Measurements from ENCODE around the gene HAGH. TPM values are rescaled to one million over a fixed set of nuclear protein-coding genes. Genes with fewer than 3 reads are reported as not detected.

HAGH gene
- total RNA-seq, 2 experiments from 2014 or later = 34.9 to 45.6 TPM

GRCh38 chr16:1792836-1793577 is 33.6 kb downstream of the HAGH start:
- no peak for DNase-seq
- H3K4me1 Mint-ChIP-seq = no peaks in the 10 kb centered on the region
- peaks cover 3% of the 10 kb centered on the region for H3K9me3 Mint-ChIP-seq
- POLR2A ChIA-PET = no interaction called here
- H3K36me3 Mint-ChIP-seq (ENCODE audit: low read depth) = peaks cover 12% of the 10 kb centered on the region
- no peaks in the 10 kb centered on the region for H3K27me3 Mint-ChIP-seq
- H3K4me3 Mint-ChIP-seq = no peak overlapping the region
- H3K27ac Mint-ChIP-seq = no peak overlapping the region
- CTCF ChIA-PET = interaction anchor here (0.5 to 0.6 kb wide), 2 partner anchors 955 to 1044 kb away, joined by 3 to 4 read pairs; no protein-coding TSS in a partner anchor

DNA sequence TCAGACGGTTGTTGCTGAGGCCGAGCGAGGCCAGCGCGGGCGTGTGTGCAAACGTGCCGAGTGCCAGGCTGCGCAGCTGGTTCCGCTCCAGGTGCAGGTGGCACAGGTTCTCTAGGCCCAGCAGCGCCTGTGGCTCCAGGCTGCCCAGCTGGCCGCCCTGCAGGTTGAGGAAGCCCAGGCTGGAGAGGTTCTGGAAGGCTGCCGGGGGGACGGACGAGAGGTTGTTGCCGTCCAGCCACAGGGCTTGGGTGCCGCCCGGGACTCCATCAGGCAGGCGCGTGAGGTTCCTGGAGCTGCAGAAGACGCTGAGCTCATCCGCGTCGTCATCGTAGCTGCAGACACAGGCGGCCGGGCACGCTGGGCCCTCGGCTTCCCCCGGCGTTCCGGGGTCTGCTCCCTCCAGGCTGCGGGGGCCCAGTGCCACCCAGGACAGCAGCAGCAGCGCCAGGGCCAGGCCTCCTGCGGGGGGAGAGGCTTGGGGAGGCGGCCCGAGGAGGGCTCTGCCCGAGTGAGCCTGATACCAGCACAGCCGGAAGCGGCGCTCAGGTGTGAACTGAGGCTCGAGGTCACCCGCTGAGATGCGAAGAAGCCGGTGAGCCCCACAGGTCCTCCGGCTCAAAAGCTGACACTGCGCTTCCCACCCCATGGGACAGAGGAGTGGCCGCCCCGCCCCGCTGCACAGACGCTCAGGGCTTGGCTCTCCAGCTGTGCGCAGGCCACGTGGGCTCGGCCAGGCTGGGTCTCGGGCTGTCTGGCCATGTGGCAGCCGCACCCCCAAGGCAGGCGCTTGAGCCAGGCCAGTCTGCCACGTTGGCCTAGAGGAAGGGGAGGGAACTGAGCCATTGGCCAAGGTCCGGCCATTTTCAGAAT is 34.4 kb downstream of the HAGH start:
- no peaks in the 10 kb centered on the region for H3K4me1 Mint-ChIP-seq
- no peak overlapping the region for H3K27ac Mint-ChIP-seq
- no peak overlapping the region for H3K4me3 Mint-ChIP-seq
- H3K9me3 Mint-ChIP-seq = peaks cover 1% of the 10 kb centered on the region
- no peak for DNase-seq
- ChIA-PET POLR2A (no interaction called here), CTCF (interaction anchor here (0.6 to 1.5 kb wide), 2 partner anchors 9 to 1043 kb away, joined by 4 to 6 read pairs; partner anchors contain the start of genes NUBP2 and SPSB3)
- H3K36me3 Mint-ChIP-seq (ENCODE audit: low read depth) = peaks cover 6% of the 10 kb centered on the region
- no peaks in the 10 kb centered on the region for H3K27me3 Mint-ChIP-seq

DNA sequence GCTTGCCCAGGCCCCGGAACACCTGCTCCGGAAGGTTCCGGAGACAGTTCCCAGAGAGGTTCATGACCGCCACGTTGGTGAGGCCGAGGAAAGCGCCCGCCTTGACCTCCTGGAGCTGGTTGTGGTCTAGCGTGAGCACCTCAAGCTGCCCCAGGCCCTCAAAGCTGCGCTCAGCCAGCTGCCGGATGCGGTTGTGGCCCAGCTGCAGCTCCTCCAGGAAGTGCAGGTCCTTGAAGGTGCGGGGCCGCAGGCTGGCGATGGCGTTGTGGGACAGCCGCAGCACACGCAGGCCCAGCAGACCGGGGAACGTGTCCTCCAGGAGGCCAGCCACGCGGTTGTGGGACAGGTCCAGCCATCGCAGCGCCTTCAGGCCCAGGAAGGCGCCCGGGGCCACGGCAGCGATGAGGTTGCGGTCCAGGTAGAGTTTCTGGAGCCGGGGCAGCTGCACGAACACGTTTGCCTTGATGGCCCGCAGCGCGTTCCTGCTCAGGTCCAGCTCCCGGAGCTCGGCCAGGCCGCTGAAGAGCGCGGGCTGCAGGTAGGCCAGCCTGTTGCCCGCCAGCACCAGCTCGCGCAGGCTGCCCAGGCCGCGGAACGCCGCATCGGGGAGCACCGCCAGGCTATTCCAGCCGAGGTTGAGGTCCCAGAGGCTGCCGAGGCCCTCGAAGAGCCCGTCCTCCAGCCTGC is 35.2 kb downstream of the HAGH start:
- Mint-ChIP-seq H3K36me3 (ENCODE audit: low read depth) (peaks cover 4% of the 10 kb centered on the region), H3K27ac (no peak overlapping the region), H3K4me3 (no peak overlapping the region), H3K27me3 (no peaks in the 10 kb centered on the region), H3K4me1 (no peaks in the 10 kb centered on the region), H3K9me3 (no peaks in the 10 kb centered on the region)
- ChIA-PET CTCF (interaction anchor here (1.5 kb wide), 1 partner anchor 9 kb away, joined by 6 read pairs; the partner anchor contains the start of genes NUBP2 and SPSB3), POLR2A (no interaction called here)
- no peak for DNase-seq

DNA sequence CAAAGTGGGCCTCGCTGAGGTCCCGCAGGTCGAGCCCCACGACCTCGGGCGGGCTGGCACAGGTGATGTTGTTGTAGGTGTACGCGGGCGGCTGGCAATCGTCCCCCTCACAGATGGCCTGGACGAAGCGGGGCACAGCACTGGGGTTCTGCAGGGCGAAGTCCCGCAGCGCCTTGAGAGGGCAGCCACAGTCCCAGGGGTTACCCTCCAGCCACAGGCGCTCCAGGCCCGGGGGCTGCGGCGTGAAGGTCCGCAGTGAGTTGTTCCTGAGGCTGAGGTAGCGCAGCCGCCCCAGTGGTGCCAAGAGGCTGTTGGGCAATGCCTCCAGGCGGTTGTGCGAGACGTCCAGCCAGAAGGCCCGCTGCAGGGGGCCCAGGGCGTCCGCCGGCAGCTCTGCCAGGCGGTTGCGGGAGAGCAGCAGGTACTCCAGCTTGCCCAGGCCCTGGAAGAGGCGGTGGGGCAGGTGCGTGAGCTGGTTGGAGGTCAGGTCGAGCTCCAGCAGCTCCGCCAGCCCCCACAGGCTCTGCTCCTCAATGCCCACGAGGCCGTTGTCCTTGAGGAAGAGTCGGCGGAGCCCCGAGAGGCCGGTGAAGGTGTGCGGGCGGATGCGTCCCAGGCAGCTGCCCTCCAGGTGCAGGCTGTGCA is 35.9 kb downstream of the HAGH start:
- no peak for DNase-seq
- no peaks in the 10 kb centered on the region for H3K27me3 Mint-ChIP-seq
- H3K4me1 Mint-ChIP-seq = no peaks in the 10 kb centered on the region
- no peaks in the 10 kb centered on the region for H3K9me3 Mint-ChIP-seq
- H3K27ac Mint-ChIP-seq = no peak overlapping the region
- CTCF ChIA-PET = interaction anchor here (1.5 kb wide), 1 partner anchor 8 kb away, joined by 6 read pairs; the partner anchor contains the start of genes NUBP2 and SPSB3
- POLR2A ChIA-PET = no interaction called here
- no peak overlapping the region for H3K4me3 Mint-ChIP-seq
- H3K36me3 Mint-ChIP-seq (ENCODE audit: low read depth) = peaks cover 4% of the 10 kb centered on the region

DNA sequence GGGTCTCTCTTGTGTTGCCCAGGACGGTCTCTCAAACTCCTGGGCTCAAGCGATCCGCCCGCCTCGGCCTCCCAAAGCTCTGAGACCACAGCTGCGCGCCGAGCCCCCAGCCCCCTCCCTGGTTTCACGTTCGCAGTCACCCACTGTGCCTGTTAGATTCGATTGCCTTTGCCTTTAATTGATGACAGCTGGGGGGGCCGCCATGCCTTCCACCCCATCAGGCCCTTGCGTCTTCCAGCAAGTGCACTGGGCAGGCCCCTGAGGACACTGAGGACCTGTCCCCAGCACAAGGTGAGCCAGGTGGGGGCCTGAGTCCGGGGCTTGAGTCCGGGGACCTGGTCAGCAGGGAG is 36.4 kb downstream of the HAGH start:
- POLR2A ChIA-PET = no interaction called here
- Mint-ChIP-seq H3K27ac (no peak overlapping the region), H3K27me3 (no peaks in the 10 kb centered on the region)

GRCh38 chr16:1789643-1790045 is 37.0 kb downstream of the HAGH start:
- no peaks in the 10 kb centered on the region for H3K9me3 Mint-ChIP-seq
- no peaks in the 10 kb centered on the region for H3K27me3 Mint-ChIP-seq
- no peak for DNase-seq
- no peak overlapping the region for H3K27ac Mint-ChIP-seq
- H3K36me3 Mint-ChIP-seq (ENCODE audit: low read depth) = peaks cover 4% of the 10 kb centered on the region
- no peak overlapping the region for H3K4me3 Mint-ChIP-seq
- POLR2A ChIA-PET = no interaction called here
- CTCF ChIA-PET = no interaction called here
- peaks cover 2% of the 10 kb centered on the region for H3K4me1 Mint-ChIP-seq

More for the DNA sequence above, 36.4 kb downstream of the HAGH start:
- no peaks in the 10 kb centered on the region for H3K9me3 Mint-ChIP-seq
- H3K36me3 Mint-ChIP-seq (ENCODE audit: low read depth) = peaks cover 4% of the 10 kb centered on the region
- CTCF ChIA-PET = no interaction called here
- H3K4me1 Mint-ChIP-seq = no peaks in the 10 kb centered on the region
- no peak for DNase-seq
- H3K4me3 Mint-ChIP-seq = no peak overlapping the region

GRCh38 chr16:1788708-1789100 is 37.9 kb downstream of the HAGH start:
- Mint-ChIP-seq H3K4me1 (peaks cover 8% of the 10 kb centered on the region), H3K36me3 (ENCODE audit: low read depth) (peaks cover 4% of the 10 kb centered on the region), H3K4me3 (no peak overlapping the region), H3K27ac (no peak overlapping the region), H3K9me3 (no peaks in the 10 kb centered on the region), H3K27me3 (no peaks in the 10 kb centered on the region)
- ChIA-PET POLR2A (no interaction called here), CTCF (interaction anchor here (0.6 kb wide), 1 partner anchor 675 kb away, joined by 3 read pairs; no protein-coding TSS in a partner anchor)
- DNase-seq = no peak

- Mint-ChIP-seq H3K27me3 (no peaks in the 10 kb centered on the region), H3K9me3 (no peaks in the 10 kb centered on the region), H3K27ac (no peak overlapping the region), H3K36me3 (ENCODE audit: low read depth) (peaks cover 7% of the 10 kb centered on the region), H3K4me3 (no peak overlapping the region), H3K4me1 (peaks cover 12% of the 10 kb centered on the region)
- DNase-seq = no peak
- CTCF ChIA-PET = interaction anchor here (0.6 to 0.8 kb wide), 2 partner anchors 13 to 675 kb away, joined by 3 to 4 read pairs; no protein-coding TSS in a partner anchor
- POLR2A ChIA-PET = no interaction called here
Observed at GRCh38 chr16:1788095-1788707, 38.4 kb downstream of the HAGH start.

- Mint-ChIP-seq H3K27me3 (no peaks in the 10 kb centered on the region), H3K4me1 (peaks cover 13% of the 10 kb centered on the region), H3K27ac (no peak overlapping the region), H3K9me3 (no peaks in the 10 kb centered on the region), H3K36me3 (ENCODE audit: low read depth) (peaks cover 8% of the 10 kb centered on the region), H3K4me3 (no peak overlapping the region)
- DNase-seq = no peak
- POLR2A ChIA-PET = no interaction called here
- CTCF ChIA-PET = interaction anchor here (0.6 to 0.8 kb wide), 2 partner anchors 12 to 82 kb away, joined by 3 to 4 read pairs; no protein-coding TSS in a partner anchor
Observed at GRCh38 chr16:1787322-1788094, 39.1 kb downstream of the HAGH start.

GRCh38 chr16:1787056-1787321 is 39.6 kb downstream of the HAGH start:
- POLR2A ChIA-PET = no interaction called here
- Mint-ChIP-seq H3K27ac (no peak overlapping the region), H3K4me1 (peaks cover 13% of the 10 kb centered on the region), H3K4me3 (no peak overlapping the region), H3K27me3 (no peaks in the 10 kb centered on the region), H3K9me3 (no peaks in the 10 kb centered on the region), H3K36me3 (ENCODE audit: low read depth) (peaks cover 8% of the 10 kb centered on the region)
- no peak for DNase-seq
- CTCF ChIA-PET = no interaction called here

- peaks cover 10% of the 10 kb centered on the region for H3K36me3 Mint-ChIP-seq (ENCODE audit: low read depth)
- H3K27me3 Mint-ChIP-seq = no peaks in the 10 kb centered on the region
- DNase-seq = no peak
- no peak overlapping the region for H3K27ac Mint-ChIP-seq
- ChIA-PET POLR2A (no interaction called here), CTCF (no interaction called here)
- H3K4me1 Mint-ChIP-seq = peaks cover 18% of the 10 kb centered on the region
- no peak overlapping the region for H3K4me3 Mint-ChIP-seq
- H3K9me3 Mint-ChIP-seq = no peaks in the 10 kb centered on the region
Observed at GRCh38 chr16:1786242-1787055, 40.2 kb downstream of the HAGH start.
